Choroid plexus epithelial cell (primary cell): ENCODE measurements around the gene CT47C1.

Experiments used
- DNase-seq: peaks from one replicate; pipeline ENCODE4 v3.0.0-alpha.2; 2010; ENCODE audit warnings: low read depth
- H3K4me3 ChIP-seq: 2 replicates; pipeline ENCODE4 v1.5.1; 2011; ENCODE audit warnings: low read depth, mild to moderate bottlenecking, control low read depth, low read length, moderate library complexity
- TF ChIP-seq, protein P1 (sequence below): conservative IDR thresholded peaks from 2 replicates; pipeline ENCODE4 v1.5.1; 2011; ENCODE audit warnings: low read depth, mild to moderate bottlenecking, control low read depth, inconsistent platforms, low read length, moderate library complexity

The CT47C1 gene

DNA sequence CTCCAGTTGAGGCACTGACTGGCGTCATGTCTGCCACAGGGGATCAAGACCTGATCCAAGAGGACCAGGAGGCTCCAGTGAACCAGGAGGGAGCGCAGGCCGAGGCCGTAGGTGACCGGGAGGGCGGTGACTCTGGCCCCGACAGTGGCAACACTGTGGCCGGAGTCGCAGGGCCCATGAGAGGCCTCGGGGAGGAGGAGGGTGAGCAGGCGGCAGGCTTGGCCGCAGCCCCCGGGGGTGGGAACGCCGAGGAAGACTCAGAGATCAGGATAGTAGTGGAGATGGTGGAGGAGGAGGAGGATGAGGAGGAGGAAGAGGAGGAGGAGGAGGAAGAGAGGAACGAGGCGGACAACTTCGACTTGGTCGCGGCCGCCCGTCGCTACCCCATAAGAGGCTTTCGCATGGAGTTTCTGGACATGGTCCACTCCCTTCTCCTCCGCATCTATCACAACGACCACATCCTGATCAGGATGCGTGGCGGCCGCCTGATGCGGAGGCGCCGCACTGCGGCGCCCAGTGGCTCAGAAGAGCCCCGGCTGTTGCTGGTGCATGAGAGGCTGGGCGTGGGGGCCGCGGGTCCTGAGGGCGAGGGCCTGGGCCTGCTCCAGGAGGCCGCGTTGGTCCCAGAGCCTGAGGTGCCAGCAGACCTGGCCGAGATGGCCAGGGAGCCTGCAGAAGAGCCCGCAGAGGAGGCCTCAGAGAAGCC lies 560 bp downstream of the CT47C1 start:
- H3K4me3 ChIP-seq, result no peak overlapping the region
- TF ChIP-seq, protein P1, sequence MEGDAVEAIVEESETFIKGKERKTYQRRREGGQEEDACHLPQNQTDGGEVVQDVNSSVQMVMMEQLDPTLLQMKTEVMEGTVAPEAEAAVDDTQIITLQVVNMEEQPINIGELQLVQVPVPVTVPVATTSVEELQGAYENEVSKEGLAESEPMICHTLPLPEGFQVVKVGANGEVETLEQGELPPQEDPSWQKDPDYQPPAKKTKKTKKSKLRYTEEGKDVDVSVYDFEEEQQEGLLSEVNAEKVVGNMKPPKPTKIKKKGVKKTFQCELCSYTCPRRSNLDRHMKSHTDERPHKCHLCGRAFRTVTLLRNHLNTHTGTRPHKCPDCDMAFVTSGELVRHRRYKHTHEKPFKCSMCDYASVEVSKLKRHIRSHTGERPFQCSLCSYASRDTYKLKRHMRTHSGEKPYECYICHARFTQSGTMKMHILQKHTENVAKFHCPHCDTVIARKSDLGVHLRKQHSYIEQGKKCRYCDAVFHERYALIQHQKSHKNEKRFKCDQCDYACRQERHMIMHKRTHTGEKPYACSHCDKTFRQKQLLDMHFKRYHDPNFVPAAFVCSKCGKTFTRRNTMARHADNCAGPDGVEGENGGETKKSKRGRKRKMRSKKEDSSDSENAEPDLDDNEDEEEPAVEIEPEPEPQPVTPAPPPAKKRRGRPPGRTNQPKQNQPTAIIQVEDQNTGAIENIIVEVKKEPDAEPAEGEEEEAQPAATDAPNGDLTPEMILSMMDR, result no peak
- no peak for DNase-seq

DNA sequence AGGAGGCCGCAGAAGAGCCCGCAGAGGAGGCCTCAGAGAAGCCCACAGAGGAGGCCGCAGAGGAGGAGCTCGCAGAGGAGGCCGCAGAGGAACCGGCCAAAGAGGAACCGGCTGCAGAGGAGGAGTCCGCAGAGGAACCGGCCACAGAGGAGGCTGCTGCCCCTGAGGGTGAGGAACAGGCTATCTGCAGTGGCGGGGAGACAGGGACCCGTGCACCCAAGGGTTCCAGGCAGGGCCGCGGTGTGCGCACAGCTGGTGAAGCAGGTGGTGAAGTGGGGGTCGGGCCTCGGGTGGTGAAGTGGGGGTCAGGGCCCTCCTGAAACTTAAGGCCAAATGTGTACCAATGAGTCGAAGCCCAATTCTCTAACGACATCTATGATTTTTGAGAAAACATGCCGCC lies 1.1 kb downstream of the CT47C1 start:
- TF ChIP-seq, protein P1, result no peak
- DNase-seq, result no peak
- H3K4me3 ChIP-seq, result no peak overlapping the region

DNA sequence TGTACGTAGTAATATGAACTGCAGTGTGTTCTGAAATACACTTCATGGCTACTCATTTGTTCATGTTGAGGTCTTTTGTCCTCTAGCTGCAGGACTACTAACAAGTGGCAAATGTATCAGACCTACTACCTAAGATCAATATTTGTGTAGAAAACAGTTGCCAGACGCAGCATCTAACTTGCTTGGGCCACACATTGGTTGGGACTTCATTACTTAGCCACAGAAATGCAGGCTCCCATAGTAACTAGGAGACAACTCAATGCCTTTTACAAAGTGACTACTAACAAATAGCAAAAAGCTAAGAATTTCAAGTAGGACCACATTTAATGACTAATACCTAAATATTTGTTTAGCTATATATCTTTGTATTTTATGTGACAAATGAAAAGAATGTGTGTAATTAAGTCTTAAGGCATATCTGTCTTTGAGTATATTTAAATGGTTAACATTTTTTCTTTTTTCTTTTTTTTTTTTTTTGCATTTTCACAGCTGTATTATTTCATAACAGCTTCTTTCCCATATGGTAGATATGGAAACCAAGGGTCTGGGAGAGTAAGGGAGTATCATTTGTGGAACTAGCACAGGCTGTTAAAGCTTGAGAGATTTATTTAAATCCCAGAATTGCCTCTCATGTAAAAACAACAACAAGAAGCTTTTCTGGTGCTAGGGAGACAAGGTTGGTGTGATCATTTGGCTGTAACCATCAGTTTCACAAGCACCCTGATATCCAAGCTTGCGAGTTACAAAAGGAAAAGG lies 2.7 kb downstream of the CT47C1 start:
- TF ChIP-seq, protein P1, result no peak
- DNase-seq, result no peak
- H3K4me3 ChIP-seq, result no peak overlapping the region

DNA sequence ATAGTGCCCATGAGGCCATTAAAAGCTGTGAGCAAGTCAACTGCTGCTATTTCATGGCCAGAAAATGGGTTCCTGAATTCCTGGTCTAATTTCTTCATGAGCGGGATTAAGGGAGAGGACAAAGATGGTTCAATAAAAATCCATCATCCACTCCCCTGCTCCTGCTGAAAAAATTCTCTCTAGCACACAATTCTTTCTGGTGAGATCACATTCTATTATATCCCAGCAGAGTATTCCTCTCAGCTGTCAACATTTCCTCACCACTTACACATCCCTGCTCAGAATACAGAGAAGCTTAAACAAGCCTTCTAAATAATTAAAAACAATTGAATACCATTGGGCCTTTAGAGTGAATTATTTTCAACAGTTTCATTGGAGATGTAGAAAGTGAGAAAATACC lies 9.5 kb downstream of the CT47C1 start:
- TF ChIP-seq, protein P1, result no peak
- DNase-seq, result no peak

DNA sequence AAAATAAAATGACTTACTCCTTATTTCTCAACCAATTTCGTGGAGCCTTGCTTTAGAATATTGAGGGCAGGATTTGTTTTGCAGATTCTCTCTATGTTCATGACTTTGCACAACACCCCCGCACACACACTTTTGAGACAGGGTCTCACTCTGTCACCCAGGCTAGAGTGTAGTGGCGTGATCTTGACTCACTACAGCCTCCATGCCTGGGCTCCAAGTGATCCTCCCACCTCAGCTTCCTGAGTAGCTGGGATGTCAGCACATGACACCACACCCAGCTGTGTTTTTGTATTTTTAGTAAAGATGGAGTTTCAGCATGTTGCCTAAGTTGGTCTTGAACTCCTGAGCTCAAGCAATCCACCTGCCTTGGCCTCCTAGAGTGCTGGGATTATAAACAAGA lies 12.0 kb downstream of the CT47C1 start:
- H3K4me3 ChIP-seq, result no peak overlapping the region
- DNase-seq, result no peak
- TF ChIP-seq, protein P1, result no peak

More for the DNA sequence above, 9.5 kb downstream of the CT47C1 start:
- no peak overlapping the region for H3K4me3 ChIP-seq

DNA sequence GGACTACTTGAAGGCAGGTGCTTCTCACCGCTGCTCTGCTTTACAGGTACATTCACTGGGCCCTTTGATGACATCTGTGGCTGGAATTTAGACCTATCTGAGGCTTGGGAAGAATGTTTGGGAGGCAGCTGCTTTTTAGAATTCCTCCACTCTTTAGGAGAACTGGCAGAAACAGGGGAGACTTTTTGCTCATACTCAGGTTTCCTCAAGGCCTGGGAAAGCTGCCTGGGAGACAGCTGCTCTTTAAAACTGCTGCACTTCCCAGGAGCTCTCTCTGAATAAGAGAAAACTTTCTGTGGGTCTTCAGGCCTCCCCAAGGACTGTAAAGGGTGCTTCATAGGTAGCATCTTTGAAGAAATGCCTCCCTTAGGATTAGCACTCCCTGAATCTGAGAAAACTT lies 14.3 kb downstream of the CT47C1 start:
- DNase-seq, result no peak
- H3K4me3 ChIP-seq, result no peak overlapping the region
- TF ChIP-seq, protein P1, result no peak

DNA sequence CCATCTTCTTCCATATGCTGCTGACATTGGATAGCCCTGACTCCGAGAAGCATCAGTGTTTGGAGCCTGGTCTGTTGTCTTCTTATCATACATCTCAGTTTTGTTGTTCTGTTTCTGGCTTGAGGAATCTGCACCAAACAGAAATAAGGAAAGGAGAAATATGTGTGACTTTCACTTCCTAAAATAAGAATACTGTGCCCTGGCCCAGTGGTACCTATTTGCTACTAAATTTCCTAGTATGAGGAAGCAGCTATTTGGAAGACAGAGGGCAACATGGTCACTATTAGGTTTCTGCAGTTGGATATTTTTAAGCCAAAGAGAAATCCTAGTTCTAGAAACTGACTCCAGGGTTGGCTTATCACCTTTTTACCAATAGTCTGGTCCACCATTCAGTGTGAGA lies 16.8 kb downstream of the CT47C1 start:
- H3K4me3 ChIP-seq, result no peak overlapping the region
- no peak for DNase-seq
- TF ChIP-seq, protein P1, result no peak
